SU-DHL-6 (cell line): ENCODE measurements around the gene CDY2B.
"Not testable (repeated sequence)": the region's sequence is repeated elsewhere in the genome, so short reads cannot be mapped to it uniquely, and the experiment has no call there.

Experiments
- CTCF ChIP-seq: fragments of 200-600 bp; sonication (generic); IDR thresholded peaks from one replicate; pipeline ENCODE4 v1.5.1; 2017; ENCODE audit warnings: antibody characterized with exemption, mild to moderate bottlenecking, low read length, moderate library complexity; ENCODE audit not compliant: insufficient read depth, poor library complexity, severe bottlenecking
- EZH2phosphoT487 ChIP-seq: fragments of 200-600 bp; sonication (generic), shearing (Covaris generic); conservative IDR thresholded peaks from 2 replicates; pipeline ENCODE4 v1.6.1; 2018; ENCODE audit warnings: mild to moderate bottlenecking, antibody characterized with exemption, low read length, moderate library complexity, mixed read lengths

GRCh38 chrY:17871194-17871903 lies 8.7 kb downstream of the CDY2B start:
- not testable (repeated sequence) for TF ChIP-seq CTCF, EZH2phosphoT487
